MCF 10A (cell line): Measurements from ENCODE around the gene PIGB. TPM values are rescaled to one million over a fixed set of nuclear protein-coding genes. Genes with fewer than 3 reads are reported as not detected.

ENCODE experiments used
- BruUV-seq: library from RNA; stranded (reverse); fragments of 400-500 nt; replicated peaks from 2 replicates; lab custom pipeline; 2021; lab: Mats Ljungman, UMichigan
- CTCF ChIA-PET: fragments of 300-600 bp; sonication (Branson Sonifier 250); formaldehyde crosslinking; extraction: SDS; loops from one replicate; lab custom pipeline; 2021; ENCODE audit warnings: antibody characterized with exemption, inconsistent platforms; lab: Yijun Ruan, JAX
- POLR2A ChIA-PET: fragments of 300-600, 350-650 bp; sonication (Branson Sonifier 250); formaldehyde crosslinking; extraction: SDS; loops from one replicate; lab custom pipeline; 2020; ENCODE audit warnings: antibody characterized with exemption, inconsistent platforms; lab: Yijun Ruan, JAX
- DNase-seq: peaks from one replicate; pipeline ENCODE4 v3.0.0-alpha.2; 2018; ENCODE audit not compliant: unreplicated experiment
- H3K27ac Mint-ChIP-seq: one replicate; pipeline ENCODE4 v1.8.0; 2022; ENCODE audit warnings: mild to moderate bottlenecking, low read depth, mixed read lengths; ENCODE audit not compliant: unreplicated experiment
- H3K27me3 Mint-ChIP-seq: one replicate; pipeline ENCODE4 v1.8.0; 2022; ENCODE audit warnings: mixed read lengths; ENCODE audit not compliant: insufficient read depth, unreplicated experiment
- H3K36me3 Mint-ChIP-seq: one replicate; pipeline ENCODE4 v1.8.0; 2022; ENCODE audit warnings: mild to moderate bottlenecking, moderate library complexity, mixed read lengths; ENCODE audit not compliant: insufficient read depth, unreplicated experiment
- H3K4me1 Mint-ChIP-seq: one replicate; pipeline ENCODE4 v1.8.0; 2022; ENCODE audit warnings: mixed read lengths; ENCODE audit not compliant: insufficient read depth, unreplicated experiment
- H3K4me3 Mint-ChIP-seq: one replicate; pipeline ENCODE4 v1.8.0; 2022; ENCODE audit warnings: mild to moderate bottlenecking, moderate library complexity, mixed read lengths; ENCODE audit not compliant: unreplicated experiment
- H3K9me3 Mint-ChIP-seq: one replicate; pipeline ENCODE4 v1.8.0; 2022; ENCODE audit warnings: mixed read lengths; ENCODE audit not compliant: unreplicated experiment
- CTCF ChIP-seq: fragments of 200-600 bp; IDR thresholded peaks from one replicate; pipeline ENCODE4 v1.8.0; 2022; ENCODE audit warnings: antibody characterized with exemption, mild to moderate bottlenecking; ENCODE audit not compliant: unreplicated experiment
- intact Hi-C: fragments of 100-400 bp; cut with micrococcal nuclease; formaldehyde crosslinking; loops from 2 replicates; pipeline ENCODE4 v1.14.1; 2022
- total RNA-seq: library from RNA; stranded (reverse); gene quantifications from 2 replicates; pipeline ENCODE4 v1.2.3, GENCODE V29; 2022

The PIGB gene
- total RNA-seq, 1 experiment from 2014 or later = 16.2 TPM

GRCh38 chr15:55327387-55327786 is 8.4 kb downstream of the PIGB start:
- H3K9me3 Mint-ChIP-seq = no peaks in the 10 kb centered on the region
- POLR2A ChIA-PET = no interaction called here
- no peak for TF ChIP-seq CTCF
- H3K27me3 Mint-ChIP-seq = no peaks in the 10 kb centered on the region
- DNase-seq = no peak
- H3K4me3 Mint-ChIP-seq = no peak overlapping the region
- no peaks in the 10 kb centered on the region for H3K4me1 Mint-ChIP-seq
- intact Hi-C loops = no loop called here
- no peak overlapping the region for H3K27ac Mint-ChIP-seq
- BruUV-seq = no TSS peak
- H3K36me3 Mint-ChIP-seq = peaks cover 39% of the 10 kb centered on the region
- CTCF ChIA-PET = interaction anchor here (0.8 to 1.1 kb wide), 2 partner anchors 106 to 109 kb away, joined by 3 read pairs; no protein-coding TSS in a partner anchor

DNA sequence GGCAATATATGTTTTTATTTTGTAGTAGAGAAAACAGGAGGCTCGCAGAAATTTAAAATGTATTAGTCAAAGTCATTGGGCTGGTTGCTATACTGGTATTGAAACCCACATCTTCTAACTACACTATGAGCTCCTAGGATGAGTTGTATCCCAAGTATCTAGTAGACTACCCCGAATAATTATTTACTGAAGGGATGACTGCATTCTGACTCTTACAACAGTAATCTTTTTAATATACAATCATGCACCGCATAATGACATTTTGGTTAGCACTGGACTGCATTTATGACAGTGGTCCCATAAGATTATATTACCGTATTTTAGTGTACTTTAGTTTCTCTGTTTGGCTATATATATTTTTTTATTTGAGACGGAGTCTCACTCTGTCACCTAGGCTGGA is 15.3 kb downstream of the PIGB start:
- H3K27ac Mint-ChIP-seq = no peak overlapping the region
- H3K4me1 Mint-ChIP-seq = no peaks in the 10 kb centered on the region
- peaks cover 27% of the 10 kb centered on the region for H3K36me3 Mint-ChIP-seq
- no peaks in the 10 kb centered on the region for H3K9me3 Mint-ChIP-seq
- CTCF ChIA-PET = no interaction called here
- BruUV-seq = no TSS peak
- H3K4me3 Mint-ChIP-seq = no peak overlapping the region
- no peaks in the 10 kb centered on the region for H3K27me3 Mint-ChIP-seq
- no peak for TF ChIP-seq CTCF
- DNase-seq = no peak
- POLR2A ChIA-PET = no interaction called here
- intact Hi-C loops = no loop called here

GRCh38 chr15:55334997-55335396 is 16.0 kb downstream of the PIGB start:
- H3K27me3 Mint-ChIP-seq = no peaks in the 10 kb centered on the region
- TF ChIP-seq CTCF = no peak
- H3K4me3 Mint-ChIP-seq = no peak overlapping the region
- ChIA-PET POLR2A (no interaction called here), CTCF (no interaction called here)
- peaks cover 28% of the 10 kb centered on the region for H3K36me3 Mint-ChIP-seq
- intact Hi-C loops = no loop called here
- DNase-seq = peak; percentile 40
- no peaks in the 10 kb centered on the region for H3K9me3 Mint-ChIP-seq
- no TSS peak for BruUV-seq
- no peaks in the 10 kb centered on the region for H3K4me1 Mint-ChIP-seq
- no peak overlapping the region for H3K27ac Mint-ChIP-seq

- H3K36me3 Mint-ChIP-seq = peaks cover 24% of the 10 kb centered on the region
- CTCF ChIA-PET = interaction anchor here (0.6 kb wide), 2 partner anchors 12 to 73 kb away, joined by 3 to 5 read pairs; no protein-coding TSS in a partner anchor
- intact Hi-C loops = no loop called here
Observed at GRCh38 chr15:55337160-55337559, 18.1 kb downstream of the PIGB start.

More at GRCh38 chr15:55337160-55337559, 18.1 kb downstream of the PIGB start:
- POLR2A ChIA-PET = no interaction called here
- no peak overlapping the region for H3K27ac Mint-ChIP-seq
- H3K4me1 Mint-ChIP-seq = no peaks in the 10 kb centered on the region
- DNase-seq = no peak
- BruUV-seq = no TSS peak
- H3K27me3 Mint-ChIP-seq = no peaks in the 10 kb centered on the region
- no peaks in the 10 kb centered on the region for H3K9me3 Mint-ChIP-seq
- no peak overlapping the region for H3K4me3 Mint-ChIP-seq
- TF ChIP-seq CTCF = no peak
